ENCODE measurements around the gene TMEM212.

Gene TMEM212

DNA sequence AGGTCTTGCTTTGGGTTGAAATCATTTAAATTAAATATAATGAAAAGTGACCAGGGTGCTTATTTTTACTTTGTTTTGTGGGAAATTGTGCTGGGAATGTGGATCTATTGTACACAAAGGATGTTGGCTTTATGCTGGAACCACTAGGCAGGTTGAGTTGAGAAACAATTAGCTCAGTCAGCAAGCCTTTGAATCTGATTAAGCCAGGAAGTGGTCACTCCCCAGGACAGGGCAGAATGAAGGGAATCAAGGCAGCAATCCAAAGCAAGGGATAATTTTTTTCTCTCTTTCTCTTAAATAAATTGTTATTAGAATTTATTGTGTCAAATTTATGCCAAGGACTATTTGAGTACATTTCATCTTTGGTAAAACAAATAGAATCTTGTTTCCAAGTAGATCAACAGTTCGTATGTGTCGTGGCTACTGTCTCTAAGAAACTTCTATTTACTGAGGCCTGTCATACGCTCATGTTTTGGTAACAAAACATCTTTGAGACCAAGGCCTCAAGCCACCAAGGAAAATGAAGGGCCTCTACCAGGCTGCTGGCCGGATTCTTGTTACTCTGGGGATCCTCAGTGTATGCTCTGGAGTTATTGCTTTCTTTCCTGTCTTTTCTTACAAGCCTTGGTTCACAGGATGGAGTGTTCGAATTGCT lies at the start of gene TMEM212:
TMEM212 (plus strand) TSS at position 486 of the 655 bp plus-strand sequence; CDS start at position 521, 35 bp downstream.
- no peak for DNase-seq (ENCODE audit: low read depth in 2 of 2)

GRCh38 chr3:171796625-171797264 lies 46.4 kb upstream of the TMEM212 start:
- DNase-seq (ENCODE audit: low read depth in 2 of 2), result no peak

DNA sequence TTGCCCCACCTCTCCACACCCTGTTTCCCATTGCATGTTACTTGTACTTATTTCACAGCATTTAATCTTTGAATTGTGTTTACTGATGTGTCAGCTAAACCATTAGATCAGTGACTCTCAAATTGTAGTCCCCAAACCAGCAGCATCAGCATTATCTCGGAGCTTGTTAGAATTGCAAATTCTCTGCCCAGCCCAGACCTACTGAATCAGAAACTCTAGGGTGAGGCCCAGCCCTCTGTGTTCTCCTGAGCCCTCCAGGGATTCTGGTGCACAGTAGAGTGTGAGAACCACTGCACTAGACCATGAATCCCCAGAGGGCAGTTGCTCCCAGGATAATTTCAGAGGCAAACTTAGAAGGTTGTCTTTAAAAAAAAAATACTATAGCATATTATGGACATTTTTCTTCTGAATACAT lies 45.9 kb upstream of the TMEM212 start:
- no peak for DNase-seq (ENCODE audit: low read depth in 2 of 2)

- DNase-seq (ENCODE audit: low read depth in 2 of 2), result no peak
Observed at GRCh38 chr3:171797873-171798272, 45.3 kb upstream of the TMEM212 start.

- no peak for DNase-seq (ENCODE audit: low read depth in 2 of 2)
Observed at GRCh38 chr3:171799501-171799900, 43.6 kb upstream of the TMEM212 start.

- no peak for DNase-seq (ENCODE audit: low read depth in 2 of 2)
Observed at GRCh38 chr3:171801738-171802589, 41.2 kb upstream of the TMEM212 start.

- DNase-seq (ENCODE audit: low read depth in 2 of 2), result no peak
Observed at GRCh38 chr3:171802590-171802956, 40.6 kb upstream of the TMEM212 start.

GRCh38 chr3:171803044-171803443 lies 40.1 kb upstream of the TMEM212 start:
- DNase-seq (ENCODE audit: low read depth in 2 of 2), result no peak

DNA sequence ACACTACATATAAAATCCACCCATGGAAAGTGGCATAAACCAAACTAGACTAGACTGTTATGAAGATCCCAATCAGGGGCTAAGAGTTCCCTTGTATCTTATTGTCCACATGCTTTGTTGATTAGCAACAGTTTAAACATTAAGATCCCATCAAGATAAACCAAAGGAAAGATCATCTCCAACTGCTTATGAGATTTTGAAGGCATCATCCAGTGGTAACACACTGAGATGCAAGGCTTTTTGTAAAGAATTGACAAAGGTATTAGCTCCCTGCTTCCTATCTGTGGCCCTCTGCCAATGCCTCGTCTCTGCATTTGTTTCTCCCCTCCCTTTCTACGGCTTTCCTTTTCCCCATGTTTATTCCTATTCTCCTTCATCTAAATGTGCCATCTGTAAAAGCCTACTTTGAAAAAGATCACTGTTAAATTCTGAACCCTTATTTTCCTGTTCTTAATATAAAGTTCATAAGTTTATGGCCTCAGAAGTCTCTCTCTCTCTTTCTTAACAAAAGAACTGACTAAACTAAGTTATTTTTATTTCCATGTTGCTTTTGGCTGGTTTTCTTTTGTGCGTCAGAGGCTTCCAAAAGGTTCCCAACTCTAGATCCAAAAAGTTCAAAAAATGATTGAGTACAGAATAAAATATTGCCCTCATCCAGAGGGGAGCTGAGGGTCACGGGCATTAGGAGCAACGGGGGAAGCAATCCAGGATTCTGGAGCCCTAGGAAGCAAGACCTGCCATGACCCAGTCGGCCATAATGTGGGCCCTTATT lies 38.3 kb upstream of the TMEM212 start:
- DNase-seq (ENCODE audit: low read depth in 2 of 2), result no peak

GRCh38 chr3:171805687-171806086 lies 37.5 kb upstream of the TMEM212 start:
- DNase-seq (ENCODE audit: low read depth in 2 of 2), result no peak

DNA sequence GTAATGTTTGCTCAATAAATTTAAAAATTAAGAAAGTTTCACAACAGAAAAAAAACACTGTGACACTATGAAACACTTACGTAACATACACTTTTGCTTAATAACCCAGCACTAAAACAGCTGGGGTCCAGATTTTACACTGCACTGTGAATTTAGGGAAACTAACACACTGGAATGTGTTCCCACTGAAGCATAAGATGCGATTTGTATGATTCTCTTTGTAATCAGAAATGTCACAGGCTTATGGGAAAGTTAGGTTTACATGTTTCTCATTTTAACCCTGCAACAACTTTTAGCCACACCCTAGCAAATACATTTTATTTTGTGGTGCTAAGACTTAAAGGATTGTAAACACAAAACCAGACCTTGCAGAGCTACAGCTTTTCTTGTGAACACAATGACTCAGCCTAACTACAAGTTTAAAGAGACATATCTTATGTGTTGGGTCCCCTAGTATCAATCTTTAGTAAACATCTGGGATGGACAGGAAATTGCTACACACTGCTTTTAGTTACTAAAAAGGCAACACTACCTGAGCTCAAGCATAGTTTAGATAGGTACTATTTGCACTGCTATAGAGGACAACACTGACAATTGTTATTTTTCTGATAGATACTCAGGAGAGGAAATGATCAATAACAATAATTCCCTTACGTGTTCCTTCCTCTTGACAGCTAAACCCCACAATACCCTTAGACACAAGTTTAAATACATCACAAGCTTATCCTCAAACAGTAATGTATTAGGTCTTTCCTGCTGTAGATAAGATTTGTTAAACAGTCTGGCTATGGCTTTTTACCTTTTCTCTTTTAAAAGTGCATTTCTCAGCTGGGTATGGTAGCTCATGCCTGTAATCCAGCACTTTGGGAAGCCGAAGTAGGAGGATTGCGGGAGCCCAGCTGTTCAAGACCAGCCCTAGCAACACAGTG lies 36.7 kb upstream of the TMEM212 start:
- no peak for DNase-seq (ENCODE audit: low read depth in 2 of 2)

- DNase-seq (ENCODE audit: low read depth in 2 of 2), result no peak
Observed at GRCh38 chr3:171807129-171807675, 35.9 kb upstream of the TMEM212 start.

DNA sequence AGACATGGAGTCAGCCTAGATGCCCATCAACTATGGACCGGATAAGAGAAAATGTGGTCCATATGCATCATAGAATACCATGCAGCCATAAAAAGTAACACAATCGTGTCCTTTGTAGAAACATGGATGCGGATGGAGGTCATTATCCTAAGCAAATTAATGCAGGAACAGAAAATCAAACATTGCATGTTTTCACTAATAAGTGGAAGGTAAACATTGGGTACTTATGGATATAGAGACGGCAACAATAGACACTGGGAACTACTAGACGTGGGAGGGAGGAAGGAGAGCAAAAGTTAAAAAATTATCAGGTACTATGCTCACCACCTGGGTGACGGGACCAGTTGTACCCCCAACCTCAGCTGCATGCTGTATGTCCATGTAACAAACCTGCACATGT lies 35.3 kb upstream of the TMEM212 start:
- no peak for DNase-seq (ENCODE audit: low read depth in 2 of 2)

- DNase-seq (ENCODE audit: low read depth in 2 of 2), result no peak
Observed at GRCh38 chr3:171809611-171809860, 33.6 kb upstream of the TMEM212 start.

GRCh38 chr3:171809861-171810628 lies 33.1 kb upstream of the TMEM212 start, which contains the start of gene PLD1:
TSS of gene PLD1 (minus strand) at chr3:171810483. CDS start at chr3:171738051, 72,432 bp downstream.
- DNase-seq (ENCODE audit: low read depth in 2 of 2), result no peak

GRCh38 chr3:171810629-171811294 lies 32.4 kb upstream of the TMEM212 start:
- DNase-seq (ENCODE audit: low read depth in 2 of 2), result no peak

DNA sequence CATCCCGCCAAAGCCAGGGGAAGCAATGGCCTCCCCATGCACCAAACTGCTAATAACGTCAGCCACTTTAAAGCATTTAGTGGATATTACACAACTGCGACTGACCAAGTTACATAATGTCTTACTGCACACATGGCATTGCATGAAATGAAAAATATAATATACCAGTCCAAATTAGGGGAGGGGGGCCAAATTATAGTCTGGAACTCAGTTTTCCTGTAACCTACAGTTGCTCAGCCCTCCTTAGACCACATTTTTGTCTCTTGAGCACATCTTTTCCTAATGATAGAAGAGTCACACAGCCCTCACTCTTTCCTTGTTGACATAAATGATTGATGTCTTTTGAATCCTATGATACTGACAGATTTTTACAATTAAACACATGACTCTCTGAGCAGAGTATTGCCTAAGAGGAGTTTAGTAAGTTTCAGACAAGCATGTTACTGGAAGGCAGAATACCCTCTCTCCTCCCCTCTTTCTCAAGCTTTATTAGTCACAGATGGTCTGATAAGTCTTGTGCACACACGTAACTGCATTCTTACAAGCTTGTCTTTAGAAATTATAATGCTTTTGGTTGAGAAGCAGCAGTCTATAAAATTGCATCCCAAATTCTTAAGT lies 31.7 kb upstream of the TMEM212 start:
- DNase-seq (ENCODE audit: low read depth in 2 of 2), result no peak

DNA sequence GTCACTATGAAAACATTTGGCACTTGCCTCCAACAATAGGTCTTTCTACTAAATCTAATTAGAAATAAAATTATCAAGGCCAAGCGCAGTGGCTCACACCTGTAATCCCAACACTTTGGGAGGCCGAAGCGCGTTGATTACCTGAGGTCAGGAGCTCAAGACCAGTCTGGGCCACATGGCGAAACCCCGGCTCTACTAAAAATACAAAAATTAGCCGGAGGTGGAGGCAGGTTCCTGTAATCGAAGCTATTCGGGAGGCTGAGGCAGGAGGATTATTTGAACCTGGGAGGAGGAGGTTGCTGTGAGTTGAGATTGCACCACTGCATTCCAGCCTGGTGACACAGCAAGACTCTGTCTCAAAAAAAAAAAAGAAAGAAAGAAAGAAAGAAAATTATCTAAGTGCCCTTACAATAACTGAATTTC lies 31.2 kb upstream of the TMEM212 start:
- no peak for DNase-seq (ENCODE audit: low read depth in 2 of 2)

DNA sequence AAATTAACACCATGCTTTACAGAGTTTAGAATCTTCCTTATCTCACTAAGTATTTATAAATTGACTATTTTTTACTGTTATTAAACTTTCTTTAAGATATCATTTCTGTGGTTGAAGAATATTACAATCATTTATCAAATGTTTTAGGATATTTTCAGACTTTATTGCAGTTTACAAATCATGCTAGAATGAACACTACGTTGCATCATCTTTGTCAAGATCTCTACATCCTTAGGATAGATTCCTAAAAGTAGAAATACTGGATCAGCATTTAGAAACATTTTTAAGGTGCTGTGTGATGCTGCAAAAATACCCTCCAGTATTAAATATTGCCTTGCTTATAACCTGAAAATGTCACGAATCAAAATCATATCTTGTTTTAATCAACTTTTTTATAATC lies 30.3 kb upstream of the TMEM212 start:
- DNase-seq (ENCODE audit: low read depth in 2 of 2), result no peak
